Right atrium auricular region (tissue), 2 donors: ENCODE data around the gene KCNA3. TPM values are rescaled to one million over a fixed set of nuclear protein-coding genes. Genes with fewer than 3 reads are reported as not detected.

Experiments used
- DNase-seq: peaks from one replicate; pipeline ENCODE4 v3.0.0-alpha.2; 2019; ENCODE audit warnings: low spot score
- H3K27ac ChIP-seq, 2 donors: fragments of 200-600 bp; sonication (generic); 1 replicate in 1 of 2; 2 replicates in 1 of 2; pipeline ENCODE4 v1.5.1; 2016 to 2019
- H3K27me3 ChIP-seq, 2 donors: fragments of 200-600 bp; sonication (generic); one replicate each; pipeline versions ENCODE4 v1.5.1 to v1.6.0; 2017 to 2019
- H3K36me3 ChIP-seq: fragments of 200-600 bp; sonication (generic); one replicate; pipeline ENCODE4 v1.5.1; 2016
- H3K4me1 ChIP-seq, 2 donors: fragments of 200-600 bp; sonication (generic); one replicate each; pipeline versions ENCODE4 v1.5.1 to v1.6.0; 2017 to 2019
- H3K4me3 ChIP-seq, 2 donors: fragments of 200-600 bp; sonication (generic); 1 replicate in 1 of 2; 2 replicates in 1 of 2; pipeline ENCODE4 v1.5.1; 2017 to 2019; ENCODE audit warnings: mild to moderate bottlenecking in 1 of 2, moderate library complexity in 1 of 2
- H3K9me3 ChIP-seq, 2 donors: fragments of 200-600 bp; sonication (generic); one replicate each; pipeline ENCODE4 v1.5.1; 2019
- total RNA-seq, 2 donors: library from RNA; depleted of rRNA; stranded (reverse); fragments of >200 nt; gene quantifications; one replicate each; pipeline ENCODE4 v1.1.0, GENCODE V29; 2016
- TF ChIP-seq, protein P1 (sequence below), 2 donors: fragments of 200-600 bp; sonication (generic); IDR thresholded peaks; one replicate each; pipeline ENCODE4 v1.5.1; 2019; ENCODE audit warnings: antibody characterized with exemption in 2 of 2

Gene KCNA3
- total RNA-seq, 2 donors from 2014 or later, result 1.5 to 1.9 TPM

DNA sequence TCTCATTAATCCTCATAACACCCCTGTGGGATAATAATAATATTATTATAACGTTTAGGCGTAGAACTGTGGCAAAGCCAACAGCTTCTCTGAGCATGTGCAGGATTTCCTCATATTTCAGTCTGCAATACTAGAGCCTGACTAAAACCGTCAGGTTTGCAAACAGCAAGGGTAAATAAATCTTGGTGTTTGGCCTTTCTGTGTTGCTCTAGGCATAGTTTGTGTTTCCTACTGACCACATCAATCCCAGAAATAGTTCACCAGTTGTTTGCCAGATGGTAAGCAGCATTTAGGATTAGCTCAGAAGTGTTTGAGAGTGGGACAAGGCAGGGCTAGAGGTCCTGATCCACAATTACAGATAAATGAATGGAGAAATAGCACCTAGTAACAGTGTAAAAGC is 2.8 kb upstream of the KCNA3 start:
- TF ChIP-seq, protein P1, sequence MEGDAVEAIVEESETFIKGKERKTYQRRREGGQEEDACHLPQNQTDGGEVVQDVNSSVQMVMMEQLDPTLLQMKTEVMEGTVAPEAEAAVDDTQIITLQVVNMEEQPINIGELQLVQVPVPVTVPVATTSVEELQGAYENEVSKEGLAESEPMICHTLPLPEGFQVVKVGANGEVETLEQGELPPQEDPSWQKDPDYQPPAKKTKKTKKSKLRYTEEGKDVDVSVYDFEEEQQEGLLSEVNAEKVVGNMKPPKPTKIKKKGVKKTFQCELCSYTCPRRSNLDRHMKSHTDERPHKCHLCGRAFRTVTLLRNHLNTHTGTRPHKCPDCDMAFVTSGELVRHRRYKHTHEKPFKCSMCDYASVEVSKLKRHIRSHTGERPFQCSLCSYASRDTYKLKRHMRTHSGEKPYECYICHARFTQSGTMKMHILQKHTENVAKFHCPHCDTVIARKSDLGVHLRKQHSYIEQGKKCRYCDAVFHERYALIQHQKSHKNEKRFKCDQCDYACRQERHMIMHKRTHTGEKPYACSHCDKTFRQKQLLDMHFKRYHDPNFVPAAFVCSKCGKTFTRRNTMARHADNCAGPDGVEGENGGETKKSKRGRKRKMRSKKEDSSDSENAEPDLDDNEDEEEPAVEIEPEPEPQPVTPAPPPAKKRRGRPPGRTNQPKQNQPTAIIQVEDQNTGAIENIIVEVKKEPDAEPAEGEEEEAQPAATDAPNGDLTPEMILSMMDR (IDR thresholded peaks at IDR 0.05), result no peak
- DNase-seq, result no peak
- H3K36me3 ChIP-seq, result no peaks in the 10 kb centered on the region
- no peak overlapping the region for H3K27ac ChIP-seq
- H3K4me3 ChIP-seq, result no peak overlapping the region
- H3K9me3 ChIP-seq, result no peaks in the 10 kb centered on the region
- H3K27me3 ChIP-seq, result peaks cover 0 to 3% of the 10 kb centered on the region in 2 donors
- H3K4me1 ChIP-seq, result peaks cover 0 to 19% of the 10 kb centered on the region in 2 donors

DNA sequence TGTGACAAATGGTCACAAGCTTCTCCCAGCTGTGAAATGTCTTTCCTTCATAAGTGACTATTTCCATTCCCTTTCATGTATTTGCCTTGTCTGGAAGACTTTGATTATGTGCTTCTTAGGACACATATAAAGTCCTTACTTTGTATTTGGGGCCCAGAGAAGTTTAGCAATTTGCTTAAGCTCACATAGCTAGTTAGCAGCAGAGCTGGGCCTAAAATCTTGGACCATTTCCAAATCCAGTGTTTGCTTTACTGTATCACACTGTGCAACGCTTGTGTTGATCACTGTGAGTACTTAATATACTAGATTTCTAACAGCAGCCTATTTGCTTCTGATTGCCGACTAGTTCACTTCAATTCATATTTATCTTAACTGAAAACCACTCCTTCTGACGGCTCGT is 2.2 kb upstream of the KCNA3 start:
- H3K27me3 ChIP-seq, result peaks cover 0 to 3% of the 10 kb centered on the region in 2 donors
- H3K4me3 ChIP-seq, result no peak overlapping the region
- no peaks in the 10 kb centered on the region for H3K36me3 ChIP-seq
- no peak overlapping the region for H3K27ac ChIP-seq
- peaks cover 0 to 19% of the 10 kb centered on the region in 2 donors for H3K4me1 ChIP-seq
- TF ChIP-seq, protein P1 (IDR thresholded peaks at IDR 0.05), result no peak
- no peaks in the 10 kb centered on the region for H3K9me3 ChIP-seq
- no peak for DNase-seq

DNA sequence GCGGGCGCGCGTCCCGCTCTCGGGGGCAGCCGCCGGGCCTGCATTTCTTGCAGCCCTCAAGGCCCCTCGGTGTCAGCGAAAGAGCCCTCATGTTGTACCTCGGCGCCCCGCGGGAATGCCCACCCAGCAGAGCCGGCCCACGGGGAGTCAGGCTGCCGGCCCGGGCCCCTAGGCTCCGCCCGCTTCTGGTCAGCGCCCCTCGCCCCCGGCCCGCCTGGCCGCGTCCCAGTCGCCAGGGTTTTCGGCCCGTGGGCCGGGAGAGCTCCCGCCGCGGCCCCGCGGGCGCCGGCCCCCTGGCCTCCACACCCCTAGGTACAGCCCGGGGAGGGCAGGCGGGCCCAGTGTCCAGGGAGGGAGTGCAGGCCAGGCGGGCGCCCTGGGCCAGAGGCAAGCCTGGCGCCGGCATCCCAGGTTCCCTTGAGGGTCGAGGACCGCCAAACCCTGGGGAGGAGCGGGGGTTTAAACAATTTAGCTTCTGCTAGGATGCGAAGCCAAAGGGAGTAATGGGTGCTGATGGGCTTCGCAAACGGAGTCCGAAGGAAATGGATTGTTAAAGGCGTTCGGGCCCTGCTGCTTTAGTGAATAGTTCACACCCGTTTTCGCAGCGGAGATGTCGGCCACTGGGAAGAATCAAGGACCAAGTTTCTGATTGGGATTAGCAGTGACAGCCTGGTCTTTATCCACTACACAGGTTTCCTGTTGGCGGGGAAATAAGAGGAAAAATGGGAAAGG is 486 bp upstream of the KCNA3 start:
- Histone ChIP-seq H3K36me3 (no peaks in the 10 kb centered on the region), H3K4me3 (peak overlapping the region; percentile 52 to 68), H3K27ac (peak overlapping the region; percentile 52 to 67), H3K9me3 (no peaks in the 10 kb centered on the region), H3K27me3 (peaks cover 0 to 3% of the 10 kb centered on the region in 2 donors), H3K4me1 (peaks cover 0 to 19% of the 10 kb centered on the region in 2 donors)
- DNase-seq, result no peak
- TF ChIP-seq, protein P1 (IDR thresholded peaks at IDR 0.05), result no peak

DNA sequence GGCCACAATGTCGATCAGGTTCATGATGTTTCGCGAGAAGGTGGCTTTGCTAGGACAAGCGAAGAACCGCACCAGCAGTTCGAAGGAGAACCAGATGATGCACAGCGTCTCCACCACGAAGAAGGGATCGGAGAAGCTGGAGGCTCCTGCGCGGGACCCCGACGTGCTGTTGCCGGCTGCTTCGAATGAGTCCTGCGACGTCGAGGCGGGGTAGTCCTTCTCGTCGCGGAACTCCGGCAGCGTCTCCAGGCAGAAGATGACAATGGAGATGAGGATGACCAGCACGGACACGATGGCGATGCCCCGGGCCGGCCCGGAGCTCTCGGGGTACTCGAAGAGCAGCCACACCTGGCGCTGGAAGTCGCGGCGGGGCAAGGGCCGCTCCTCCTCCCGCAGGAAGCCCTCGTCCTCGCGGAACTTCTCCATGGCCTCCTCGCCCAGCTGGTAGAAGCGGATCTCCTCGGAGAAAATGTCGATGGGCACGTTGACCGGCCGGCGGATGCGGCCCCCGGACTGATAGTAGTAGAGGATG is 869 bp downstream of the KCNA3 start:
- DNase-seq, result no peak
- peaks cover 0 to 19% of the 10 kb centered on the region in 2 donors for H3K4me1 ChIP-seq
- TF ChIP-seq, protein P1 (IDR thresholded peaks at IDR 0.05), result no peak
- no peaks in the 10 kb centered on the region for H3K9me3 ChIP-seq
- peak overlapping the region; percentile 52 to 68 for H3K4me3 ChIP-seq
- peak overlapping the region in 1 of 2 donors; percentile 67 for H3K27ac ChIP-seq
- H3K36me3 ChIP-seq, result no peaks in the 10 kb centered on the region
- peaks cover 0 to 3% of the 10 kb centered on the region in 2 donors for H3K27me3 ChIP-seq

DNA sequence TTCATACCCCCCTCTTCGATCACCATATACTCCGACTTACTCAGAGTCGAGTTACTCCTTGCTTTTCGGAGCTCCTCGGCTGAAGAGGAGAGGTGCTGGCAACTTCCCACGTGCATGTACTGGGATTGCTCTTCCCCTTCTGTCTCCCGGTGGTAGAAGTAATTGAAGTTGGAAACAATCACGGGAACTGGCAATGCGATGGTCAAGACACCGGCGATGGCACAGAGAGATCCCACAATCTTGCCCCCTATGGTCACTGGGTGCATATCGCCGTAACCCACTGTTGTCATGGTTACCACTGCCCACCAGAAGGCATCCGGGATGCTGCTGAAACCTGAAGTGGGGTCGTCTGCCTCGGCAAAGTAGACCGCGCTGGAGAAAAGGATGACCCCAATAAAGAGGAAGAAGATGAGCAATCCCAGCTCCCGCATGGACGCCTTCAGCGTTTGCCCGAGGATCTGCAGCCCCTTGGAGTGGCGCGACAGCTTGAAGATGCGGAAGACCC is 1.5 kb downstream of the KCNA3 start:
- H3K9me3 ChIP-seq, result no peaks in the 10 kb centered on the region
- peaks cover 0 to 19% of the 10 kb centered on the region in 2 donors for H3K4me1 ChIP-seq
- peaks cover 0 to 3% of the 10 kb centered on the region in 2 donors for H3K27me3 ChIP-seq
- H3K36me3 ChIP-seq, result no peaks in the 10 kb centered on the region
- TF ChIP-seq, protein P1 (IDR thresholded peaks at IDR 0.05), result no peak
- H3K27ac ChIP-seq, result no peak overlapping the region
- H3K4me3 ChIP-seq, result peak overlapping the region in 1 of 2 donors; percentile 68
- no peak for DNase-seq
